Glutamatergic neuron (in vitro differentiated cells): ENCODE measurements around the gene NAV3. TPM values are rescaled to one million over a fixed set of nuclear protein-coding genes. Genes with fewer than 3 reads are reported as not detected.

ENCODE experiments used
- DNase-seq: peaks from one replicate; pipeline ENCODE4 v3.0.0; 2022
- H3K27ac Mint-ChIP-seq: one replicate; pipeline ENCODE4 v1.8.0; 2020; ENCODE audit warnings: mild to moderate bottlenecking, mixed read lengths, inconsistent platforms; ENCODE audit not compliant: unreplicated experiment
- H3K27me3 Mint-ChIP-seq: one replicate; pipeline ENCODE4 v1.8.0; 2020; ENCODE audit warnings: mild to moderate bottlenecking, moderate library complexity, mixed read lengths, inconsistent platforms; ENCODE audit not compliant: unreplicated experiment
- H3K36me3 Mint-ChIP-seq: one replicate; pipeline ENCODE4 v1.8.0; 2020; ENCODE audit warnings: mild to moderate bottlenecking, mixed read lengths, inconsistent platforms; ENCODE audit not compliant: unreplicated experiment
- H3K4me1 Mint-ChIP-seq: one replicate; pipeline ENCODE4 v1.8.0; 2020; ENCODE audit warnings: mild to moderate bottlenecking, low read depth, mixed read lengths, inconsistent platforms; ENCODE audit not compliant: unreplicated experiment
- H3K4me3 Mint-ChIP-seq: one replicate; pipeline ENCODE4 v1.8.0; 2020; ENCODE audit warnings: mild to moderate bottlenecking, mixed read lengths, inconsistent platforms; ENCODE audit not compliant: unreplicated experiment
- H3K9me3 Mint-ChIP-seq: one replicate; pipeline ENCODE4 v1.8.0; 2020; ENCODE audit warnings: mild to moderate bottlenecking, moderate library complexity, mixed read lengths, inconsistent platforms; ENCODE audit not compliant: unreplicated experiment
- total RNA-seq: library from RNA; stranded (reverse); fragmentation: NEBNext Ultra II Directional; extraction: Animal tissue kit (Norgen Biotek cat#: 25700); gene quantifications from one replicate; pipeline ENCODE4 v1.2.1, GENCODE V29; 2021; ENCODE audit not compliant: unreplicated experiment
- TF ChIP-seq, protein P1 (sequence below): fragments of 200-600 bp; sonication (generic); IDR thresholded peaks from one replicate; pipeline ENCODE4 v1.5.0; 2021; ENCODE audit not compliant: partially characterized antibody, unreplicated experiment

The NAV3 gene
- total RNA-seq, 1 donor from 2014 or later, result 13.6 TPM

DNA sequence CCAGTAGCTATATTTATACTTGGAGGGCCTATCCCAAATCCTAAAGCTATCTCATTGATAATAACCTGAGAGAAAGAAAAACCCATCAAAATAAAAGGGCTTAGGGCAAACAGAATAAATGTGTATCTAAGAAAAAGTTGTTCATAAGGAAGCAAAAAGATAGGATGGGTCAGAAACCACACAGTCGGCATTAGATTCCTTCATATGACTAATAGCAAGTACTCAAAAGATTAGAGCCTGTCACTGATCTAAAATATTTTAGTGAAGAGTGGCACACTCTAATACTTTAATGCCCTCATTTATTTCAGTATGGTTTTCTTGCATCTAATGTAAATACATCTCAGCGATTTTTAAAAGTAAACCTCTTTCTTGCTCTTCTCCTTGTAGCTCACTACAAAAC is 17.1 kb upstream of the NAV3 start:
- H3K27ac Mint-ChIP-seq, result no peak overlapping the region
- no peak overlapping the region for H3K4me3 Mint-ChIP-seq
- no peaks in the 10 kb centered on the region for H3K9me3 Mint-ChIP-seq
- TF ChIP-seq, protein P1, sequence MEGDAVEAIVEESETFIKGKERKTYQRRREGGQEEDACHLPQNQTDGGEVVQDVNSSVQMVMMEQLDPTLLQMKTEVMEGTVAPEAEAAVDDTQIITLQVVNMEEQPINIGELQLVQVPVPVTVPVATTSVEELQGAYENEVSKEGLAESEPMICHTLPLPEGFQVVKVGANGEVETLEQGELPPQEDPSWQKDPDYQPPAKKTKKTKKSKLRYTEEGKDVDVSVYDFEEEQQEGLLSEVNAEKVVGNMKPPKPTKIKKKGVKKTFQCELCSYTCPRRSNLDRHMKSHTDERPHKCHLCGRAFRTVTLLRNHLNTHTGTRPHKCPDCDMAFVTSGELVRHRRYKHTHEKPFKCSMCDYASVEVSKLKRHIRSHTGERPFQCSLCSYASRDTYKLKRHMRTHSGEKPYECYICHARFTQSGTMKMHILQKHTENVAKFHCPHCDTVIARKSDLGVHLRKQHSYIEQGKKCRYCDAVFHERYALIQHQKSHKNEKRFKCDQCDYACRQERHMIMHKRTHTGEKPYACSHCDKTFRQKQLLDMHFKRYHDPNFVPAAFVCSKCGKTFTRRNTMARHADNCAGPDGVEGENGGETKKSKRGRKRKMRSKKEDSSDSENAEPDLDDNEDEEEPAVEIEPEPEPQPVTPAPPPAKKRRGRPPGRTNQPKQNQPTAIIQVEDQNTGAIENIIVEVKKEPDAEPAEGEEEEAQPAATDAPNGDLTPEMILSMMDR, result no peak
- H3K36me3 Mint-ChIP-seq, result no peaks in the 10 kb centered on the region
- peaks cover 1% of the 10 kb centered on the region for H3K27me3 Mint-ChIP-seq
- peaks cover 21% of the 10 kb centered on the region for H3K4me1 Mint-ChIP-seq
- no peak for DNase-seq

DNA sequence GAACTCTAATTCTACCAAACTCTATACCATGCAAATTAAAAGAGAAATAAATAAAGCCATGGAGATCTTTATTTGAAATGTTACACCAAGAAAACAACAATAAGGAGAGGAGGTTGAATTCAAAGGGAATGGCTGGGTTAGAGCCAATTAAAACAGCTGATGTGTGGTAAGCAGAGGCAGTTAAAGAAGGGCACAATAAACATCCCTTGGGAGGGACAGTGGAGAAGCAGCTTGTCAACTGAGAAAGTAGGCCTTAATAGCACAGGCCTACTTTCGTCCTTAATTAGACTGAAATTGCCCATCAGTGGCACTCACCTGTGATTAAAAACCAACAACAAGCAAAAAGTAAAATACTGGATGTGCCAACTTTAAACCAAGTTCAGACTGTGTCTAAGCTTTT is 16.3 kb upstream of the NAV3 start:
- no peak for DNase-seq
- Mint-ChIP-seq H3K9me3 (no peaks in the 10 kb centered on the region), H3K4me1 (peaks cover 21% of the 10 kb centered on the region), H3K36me3 (no peaks in the 10 kb centered on the region), H3K27me3 (peaks cover 1% of the 10 kb centered on the region), H3K27ac (no peak overlapping the region), H3K4me3 (no peak overlapping the region)
- TF ChIP-seq, protein P1, result no peak

DNA sequence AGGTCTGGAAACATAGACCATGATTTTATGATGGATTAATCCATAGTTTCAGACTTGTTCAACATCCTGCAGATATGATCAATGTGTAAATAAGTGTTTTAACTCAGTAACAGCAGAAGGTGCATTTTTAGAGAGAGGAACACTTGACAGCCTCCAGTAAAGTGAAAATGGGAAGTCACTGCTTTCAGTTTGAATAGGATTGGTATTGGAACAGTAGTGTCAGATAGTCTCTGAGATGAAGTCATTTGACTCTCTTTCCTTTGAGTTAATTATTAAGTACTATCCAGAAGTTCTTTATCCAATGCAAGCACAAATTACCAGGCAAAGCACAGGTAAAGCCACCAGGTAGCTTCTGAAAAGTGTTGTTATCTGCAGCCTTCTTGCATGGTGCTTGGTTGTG is 14.5 kb upstream of the NAV3 start:
- Mint-ChIP-seq H3K4me1 (peaks cover 27% of the 10 kb centered on the region), H3K27me3 (peaks cover 1% of the 10 kb centered on the region), H3K36me3 (no peaks in the 10 kb centered on the region), H3K4me3 (no peak overlapping the region), H3K9me3 (no peaks in the 10 kb centered on the region), H3K27ac (no peak overlapping the region)
- TF ChIP-seq, protein P1, result no peak
- no peak for DNase-seq

DNA sequence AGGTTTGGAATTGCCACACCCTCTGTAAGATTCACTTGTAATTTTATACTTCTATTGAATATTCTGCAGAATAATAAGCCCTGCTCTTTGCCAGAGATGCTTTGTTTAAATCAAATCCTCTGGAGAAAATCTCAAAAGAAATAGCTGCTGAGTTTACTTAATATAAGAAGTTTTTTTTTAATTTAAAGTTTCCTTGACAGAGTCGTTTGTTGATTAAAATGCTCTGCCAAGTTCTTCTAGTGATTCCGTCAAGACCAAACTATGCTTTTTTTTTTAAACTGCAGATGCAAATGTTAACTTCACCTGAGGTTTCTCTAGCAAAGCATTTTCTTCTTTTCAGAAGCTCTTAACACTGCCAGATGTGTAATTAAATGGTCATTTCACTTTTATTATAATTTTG is 13.4 kb upstream of the NAV3 start:
- peaks cover 1% of the 10 kb centered on the region for H3K27me3 Mint-ChIP-seq
- no peaks in the 10 kb centered on the region for H3K9me3 Mint-ChIP-seq
- H3K4me1 Mint-ChIP-seq, result peaks cover 27% of the 10 kb centered on the region
- H3K36me3 Mint-ChIP-seq, result no peaks in the 10 kb centered on the region
- TF ChIP-seq, protein P1, result no peak
- DNase-seq, result no peak
- H3K27ac Mint-ChIP-seq, result no peak overlapping the region
- H3K4me3 Mint-ChIP-seq, result no peak overlapping the region

DNA sequence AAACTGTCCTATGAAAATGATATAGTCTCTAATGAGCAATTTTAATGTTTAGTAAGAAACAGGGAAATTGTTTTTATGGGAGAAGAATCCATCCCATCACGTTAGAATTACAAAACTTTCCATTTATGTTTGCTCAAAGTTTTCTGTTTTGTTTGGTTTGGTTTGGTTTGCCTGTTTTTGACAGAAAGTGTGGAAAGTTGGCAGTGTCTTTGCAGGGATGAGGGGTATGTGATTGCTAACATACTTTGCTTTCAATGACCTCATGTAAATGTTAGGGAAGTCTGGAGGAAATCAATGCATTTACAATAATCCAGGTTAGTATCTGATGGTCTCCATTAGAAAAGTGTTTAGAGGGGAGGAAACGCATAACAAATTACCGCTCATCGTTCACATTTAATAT is 12.3 kb upstream of the NAV3 start:
- Mint-ChIP-seq H3K9me3 (no peaks in the 10 kb centered on the region), H3K27me3 (peaks cover 1% of the 10 kb centered on the region), H3K27ac (no peak overlapping the region), H3K4me3 (no peak overlapping the region), H3K4me1 (peaks cover 27% of the 10 kb centered on the region), H3K36me3 (no peaks in the 10 kb centered on the region)
- DNase-seq, result no peak
- TF ChIP-seq, protein P1, result no peak
